ENCODE measurements around the gene SPPL2A.

Gene SPPL2A

GRCh38 chr15:50686469-50687301, 78.8 kb downstream of the SPPL2A start, which contains the start of gene TRPM7:
Gene TRPM7, minus strand, starts transcription at chr15:50686797. Its CDS starts 264 bp downstream, at chr15:50686533.
- peak; percentile 87 for DNase-seq

DNA sequence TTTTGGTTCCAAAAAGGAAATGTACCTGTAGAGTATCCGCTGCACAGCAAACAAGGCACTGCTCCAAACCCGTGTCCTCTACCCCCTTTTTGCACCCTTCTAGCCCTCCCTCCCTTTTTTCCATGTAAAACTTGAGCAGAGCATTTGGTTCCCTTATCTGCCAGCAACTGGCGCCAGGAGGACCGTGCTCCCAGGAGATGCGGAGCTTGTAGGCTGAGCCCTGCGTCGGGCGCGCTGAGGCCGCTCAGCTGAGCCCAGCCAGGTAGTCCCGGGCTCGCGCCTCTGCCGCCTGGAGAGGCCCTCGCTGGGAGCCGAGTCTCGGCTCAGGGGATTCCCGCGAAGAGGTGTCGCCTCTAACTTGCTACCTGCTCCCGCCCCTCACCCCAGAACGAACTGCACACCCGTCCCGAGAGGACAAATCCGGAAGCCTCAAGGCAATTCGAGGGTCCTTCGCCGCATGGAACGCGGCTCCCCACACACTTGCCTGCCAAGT, 79.5 kb downstream of the SPPL2A start:
- DNase-seq: peak; percentile 48

GRCh38 chr15:50685191-50685975, 80.1 kb downstream of the SPPL2A start:
- DNase-seq: no peak

- DNase-seq: no peak
Observed at GRCh38 chr15:50681467-50681866, 84.0 kb downstream of the SPPL2A start.

GRCh38 chr15:50676799-50677483, 88.6 kb downstream of the SPPL2A start:
- DNase-seq: peak; percentile 79

DNA sequence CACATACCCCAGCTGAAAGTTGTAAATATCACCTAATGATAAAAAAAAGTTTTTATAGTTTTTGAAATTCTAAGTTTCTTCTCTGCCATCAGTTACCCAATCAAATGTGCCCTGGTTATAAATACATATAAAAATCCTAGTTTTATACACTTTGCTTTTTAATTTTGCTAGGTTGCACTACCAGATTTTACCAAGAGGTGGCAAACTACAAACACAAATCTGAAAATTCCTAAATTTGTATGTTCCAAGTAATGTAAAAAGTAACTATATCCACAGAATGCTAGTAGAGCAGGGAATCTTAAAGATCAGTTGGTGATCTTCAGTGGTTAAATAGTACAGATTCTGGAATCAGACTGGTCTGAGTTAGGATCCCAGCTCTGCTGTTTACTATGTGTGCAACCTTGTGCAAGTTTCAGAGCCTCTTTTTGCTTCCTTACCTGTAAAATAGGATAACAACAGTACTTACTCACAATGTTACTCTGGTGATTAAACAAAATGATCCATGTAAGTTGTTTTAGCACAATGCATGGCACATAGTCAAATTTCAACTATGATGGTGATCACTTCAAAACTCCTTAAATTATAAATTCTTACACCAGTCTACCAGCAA, 89.9 kb downstream of the SPPL2A start:
- DNase-seq: peak; percentile 42

- no peak for DNase-seq
Observed at GRCh38 chr15:50670115-50670514, 95.4 kb downstream of the SPPL2A start.

DNA sequence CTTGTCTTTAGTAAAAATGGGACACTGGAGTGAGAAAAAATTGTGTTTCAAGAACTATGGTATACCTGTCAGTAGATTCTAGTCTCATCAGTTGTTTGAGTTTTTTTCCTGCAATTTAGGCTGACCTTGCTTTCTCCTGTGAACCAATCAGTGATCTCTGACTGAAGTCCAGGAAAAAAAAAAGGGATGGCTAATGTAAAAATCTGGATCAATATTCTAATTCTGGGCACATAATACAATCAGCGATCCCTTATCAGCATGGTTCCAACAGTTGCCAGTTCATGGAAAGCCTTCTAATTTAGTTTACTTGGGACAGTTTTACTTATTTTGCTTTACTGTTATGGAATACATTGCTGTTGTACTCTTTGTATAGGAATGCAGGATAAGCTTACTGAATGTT, 95.9 kb downstream of the SPPL2A start:
- no peak for DNase-seq

- DNase-seq: no peak
Observed at GRCh38 chr15:50665938-50666337, 99.6 kb downstream of the SPPL2A start.

- no peak for DNase-seq
Observed at GRCh38 chr15:50655555-50655954, 110.0 kb downstream of the SPPL2A start.

DNA sequence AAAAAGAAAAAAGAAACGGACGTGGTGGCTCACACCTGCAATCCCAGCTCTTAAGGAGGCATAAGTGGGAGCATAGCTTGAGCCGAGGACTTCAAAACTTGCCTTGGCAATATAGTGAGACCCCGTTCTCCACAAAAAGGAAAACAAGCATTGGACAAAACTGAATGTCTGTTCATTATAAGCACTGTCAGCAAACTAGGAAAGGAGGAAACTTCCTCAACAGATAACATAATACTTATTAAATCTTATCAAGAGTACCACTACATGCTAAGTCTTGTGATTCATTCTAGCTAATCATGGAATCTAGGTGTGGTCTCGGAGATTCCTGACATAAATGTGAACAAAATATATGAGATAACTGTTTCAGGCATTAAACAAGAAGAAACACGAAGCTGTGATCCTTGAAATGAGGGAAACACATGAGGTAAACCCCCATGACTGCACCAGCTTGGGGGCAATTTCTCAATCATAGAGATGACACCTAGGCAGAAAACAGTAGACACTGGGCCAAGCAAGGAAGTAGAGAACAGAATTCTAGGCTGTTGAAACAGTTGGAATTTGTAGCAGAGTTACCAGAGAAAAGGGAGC, 112.3 kb downstream of the SPPL2A start:
- no peak for DNase-seq

DNA sequence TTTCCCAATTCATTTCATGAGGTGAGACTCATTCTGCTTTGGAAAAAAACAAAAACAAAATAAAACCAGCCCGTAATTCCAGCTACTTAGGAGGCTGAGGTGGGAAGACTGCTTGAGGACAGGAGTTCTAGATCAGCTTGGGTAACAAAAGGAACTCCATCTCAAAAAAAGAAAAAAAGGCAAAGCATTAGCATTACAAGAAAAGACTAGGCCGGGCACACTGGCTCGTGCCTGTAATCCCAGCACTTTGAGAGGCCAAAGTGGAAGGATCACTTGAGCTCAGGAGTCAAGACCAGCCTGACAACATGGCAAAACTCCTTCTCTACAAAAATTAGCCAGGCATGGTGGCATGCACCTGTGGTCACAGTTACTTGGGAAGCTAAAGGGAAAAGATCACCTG, 112.8 kb downstream of the SPPL2A start:
- DNase-seq: no peak

All from fibroblast of skin of back (primary cell).